Peyer's patch (tissue), 4 donors: ENCODE results near the gene LAMA4. TPM values are rescaled to one million over a fixed set of nuclear protein-coding genes. Genes with fewer than 3 reads are reported as not detected.

Source experiments
- DNase-seq, 3 donors: peaks; one replicate each; pipeline ENCODE4 v3.0.0-alpha.2; 2017 to 2019
- H3K27ac ChIP-seq, 4 donors: fragments of 200-600 bp; sonication (generic); one replicate each; pipeline ENCODE4 v1.5.1; 2016 to 2019
- H3K27me3 ChIP-seq, 2 donors: fragments of 200-600 bp; sonication (generic); one replicate each; pipeline ENCODE4 v1.5.1; 2019
- H3K36me3 ChIP-seq, 3 donors: fragments of 200-600 bp; sonication (generic); one replicate each; pipeline ENCODE4 v1.5.1; 2016 to 2019
- H3K4me1 ChIP-seq, 4 donors: fragments of 200-600 bp; sonication (generic); one replicate each; pipeline ENCODE4 v1.5.1; 2016 to 2019
- H3K4me3 ChIP-seq, 4 donors: fragments of 200-600 bp; sonication (generic); 1 replicate in 3 of 4; 2 replicates in 1 of 4; pipeline ENCODE4 v1.5.1; 2016 to 2019; ENCODE audit warnings: mild to moderate bottlenecking in 1 of 4
- H3K9me3 ChIP-seq, 4 donors: fragments of 200-600 bp; sonication (generic); one replicate each; pipeline ENCODE4 v1.5.1; 2016 to 2019; ENCODE audit warnings: mild to moderate bottlenecking in 1 of 4
- CTCF ChIP-seq, 6 experiments: fragments of 450-650 bp in 4 of 6; fragments of 200-600 bp in 2 of 6; sonication (generic) in 1 of 6; IDR thresholded peaks; one replicate each; pipeline ENCODE4 v1.5.1; 2017 to 2019; ENCODE audit warnings: antibody characterized with exemption in 6 of 6, mild to moderate bottlenecking in 3 of 6, moderate library complexity in 1 of 6
- POLR2A ChIP-seq, 2 donors: fragments of 450-650 bp; IDR thresholded peaks; one replicate each; pipeline ENCODE4 v1.5.1; 2017; ENCODE audit warnings: antibody characterized with exemption in 2 of 2, mild to moderate bottlenecking in 2 of 2, moderate library complexity in 2 of 2
- total RNA-seq, 4 donors: library from RNA; depleted of rRNA; stranded (reverse); fragments of >200 nt; gene quantifications; one replicate each; pipeline ENCODE4 v1.1.0, GENCODE V29; 2016

LAMA4 gene
- total RNA-seq, 4 donors from 2014 or later = 10.0 to 99.0 (median 28.9) TPM

GRCh38 chr6:112298021-112298745 lies 43.8 kb upstream of the LAMA4 start:
- H3K9me3 ChIP-seq = no peaks in the 10 kb centered on the region
- H3K27ac ChIP-seq = peak overlapping the region in 2 of 4 donors; percentile 41 to 51

GRCh38 chr6:112296694-112297093 lies 42.3 kb upstream of the LAMA4 start:
- Histone ChIP-seq H3K27me3 (no peaks in the 10 kb centered on the region), H3K4me1 (peaks cover 0 to 11% (median 0%) of the 10 kb centered on the region in 4 donors), H3K27ac (no peak overlapping the region), H3K36me3 (no peaks in the 10 kb centered on the region), H3K9me3 (no peaks in the 10 kb centered on the region), H3K4me3 (no peak overlapping the region)
- no peak for DNase-seq
- no peak for TF ChIP-seq POLR2A (IDR thresholded peaks at IDR 0.05)
- TF ChIP-seq CTCF (IDR thresholded peaks at IDR 0.05) = no peak

More at GRCh38 chr6:112298021-112298745, 43.8 kb upstream of the LAMA4 start:
- no peak for DNase-seq
- H3K4me1 ChIP-seq = peaks cover 0 to 11% (median 0%) of the 10 kb centered on the region in 4 donors
- H3K4me3 ChIP-seq = no peak overlapping the region
- H3K36me3 ChIP-seq = no peaks in the 10 kb centered on the region
- no peak for TF ChIP-seq POLR2A (IDR thresholded peaks at IDR 0.05)
- no peak for TF ChIP-seq CTCF (IDR thresholded peaks at IDR 0.05)
- no peaks in the 10 kb centered on the region for H3K27me3 ChIP-seq

- Histone ChIP-seq H3K4me3 (no peak overlapping the region), H3K27ac (no peak overlapping the region)
Observed at GRCh38 chr6:112296122-112296521, 41.8 kb upstream of the LAMA4 start.

GRCh38 chr6:112291161-112291762 lies 36.9 kb upstream of the LAMA4 start:
- DNase-seq = no peak
- no peak overlapping the region for H3K27ac ChIP-seq
- no peaks in the 10 kb centered on the region for H3K36me3 ChIP-seq
- H3K27me3 ChIP-seq = no peaks in the 10 kb centered on the region
- no peak overlapping the region for H3K4me3 ChIP-seq
- TF ChIP-seq POLR2A (IDR thresholded peaks at IDR 0.05) = no peak
- TF ChIP-seq CTCF (IDR thresholded peaks at IDR 0.05) = no peak
- H3K4me1 ChIP-seq = no peaks in the 10 kb centered on the region
- H3K9me3 ChIP-seq = no peaks in the 10 kb centered on the region

More at GRCh38 chr6:112296122-112296521, 41.8 kb upstream of the LAMA4 start:
- Histone ChIP-seq H3K9me3 (no peaks in the 10 kb centered on the region), H3K36me3 (no peaks in the 10 kb centered on the region), H3K27me3 (no peaks in the 10 kb centered on the region), H3K4me1 (peaks cover 0 to 11% (median 0%) of the 10 kb centered on the region in 4 donors)
- TF ChIP-seq CTCF (IDR thresholded peaks at IDR 0.05) (no peak), POLR2A (IDR thresholded peaks at IDR 0.05) (no peak)
- no peak for DNase-seq

GRCh38 chr6:112289038-112289566 lies 34.7 kb upstream of the LAMA4 start:
- Histone ChIP-seq H3K4me1 (no peaks in the 10 kb centered on the region), H3K36me3 (no peaks in the 10 kb centered on the region)
- no peak for TF ChIP-seq CTCF (IDR thresholded peaks at IDR 0.05)
- TF ChIP-seq POLR2A (IDR thresholded peaks at IDR 0.05) = no peak

More at GRCh38 chr6:112289038-112289566, 34.7 kb upstream of the LAMA4 start:
- H3K27ac ChIP-seq = peak overlapping the region in 2 of 4 donors; percentile 34 to 59
- H3K4me3 ChIP-seq = no peak overlapping the region
- H3K27me3 ChIP-seq = no peaks in the 10 kb centered on the region
- H3K9me3 ChIP-seq = no peaks in the 10 kb centered on the region
- peak in 1 of 3 donors; percentile 50 for DNase-seq
